ENCODE data around the gene ZNF132. TPM values are rescaled to one million over a fixed set of nuclear protein-coding genes. Genes with fewer than 3 reads are reported as not detected.
A peak's percentile ranks its signal among the peaks of the same experiment; 100 is the strongest.

ZNF132 gene
- total and polyA plus RNA-seq, 9 of the 15 experiments (the other 6 are each of a cell fraction or from before 2014, with no cell fraction given) = 0.03 to 0.42 (median 0.10) TPM; not detected in 5

DNA sequence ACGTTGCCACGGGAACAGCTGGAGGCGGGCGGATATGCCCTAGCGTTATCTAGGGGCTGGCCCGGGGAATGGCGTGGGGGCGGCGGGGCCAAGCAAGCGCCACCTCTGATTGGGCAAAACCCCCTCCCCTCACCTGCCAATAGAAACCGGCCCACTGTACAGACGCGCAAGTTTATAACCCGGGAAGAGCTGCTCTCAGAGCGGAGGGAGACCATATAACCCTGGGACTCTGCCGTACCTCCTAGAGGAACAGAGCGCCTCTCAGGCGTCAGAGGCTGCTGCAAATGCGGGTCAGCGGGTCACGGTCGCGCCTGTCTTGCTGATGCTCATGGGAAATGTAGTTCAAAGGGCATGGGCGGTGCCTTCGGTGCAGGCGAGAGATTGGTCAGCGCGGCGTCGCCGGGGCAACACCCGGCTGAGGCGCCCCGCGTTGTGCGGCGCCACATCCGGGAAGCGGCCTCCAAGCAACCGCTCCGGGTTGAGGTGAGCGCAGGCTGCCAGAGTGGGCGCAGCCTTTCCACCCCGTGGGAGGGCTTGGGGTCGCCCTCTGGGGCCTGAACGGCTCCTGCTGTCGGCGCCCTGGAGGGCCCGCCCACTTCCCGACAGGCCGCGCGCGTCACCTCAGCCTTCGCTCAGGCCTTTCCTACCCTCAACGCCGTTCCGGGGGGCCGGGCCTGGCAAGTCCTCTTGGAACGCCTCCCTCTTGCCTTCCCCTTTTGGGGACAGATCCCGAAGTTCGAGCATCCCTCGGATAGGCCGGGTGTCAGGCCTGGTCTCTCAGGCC is 36.0 kb upstream of the ZNF132 start, which contains the start of gene ZNF446 (continued):
- TF ChIP-seq, protein P1, sequence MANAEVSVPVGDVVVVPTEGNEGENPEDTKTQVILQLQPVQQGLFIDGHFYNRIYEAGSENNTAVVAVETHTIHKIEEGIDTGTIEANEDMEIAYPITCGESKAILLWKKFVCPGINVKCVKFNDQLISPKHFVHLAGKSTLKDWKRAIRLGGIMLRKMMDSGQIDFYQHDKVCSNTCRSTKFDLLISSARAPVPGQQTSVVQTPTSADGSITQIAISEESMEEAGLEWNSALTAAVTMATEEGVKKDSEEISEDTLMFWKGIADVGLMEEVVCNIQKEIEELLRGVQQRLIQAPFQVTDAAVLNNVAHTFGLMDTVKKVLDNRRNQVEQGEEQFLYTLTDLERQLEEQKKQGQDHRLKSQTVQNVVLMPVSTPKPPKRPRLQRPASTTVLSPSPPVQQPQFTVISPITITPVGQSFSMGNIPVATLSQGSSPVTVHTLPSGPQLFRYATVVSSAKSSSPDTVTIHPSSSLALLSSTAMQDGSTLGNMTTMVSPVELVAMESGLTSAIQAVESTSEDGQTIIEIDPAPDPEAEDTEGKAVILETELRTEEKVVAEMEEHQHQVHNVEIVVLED (CRISPR knock-in tag; IDR thresholded peaks at IDR 0.05) = peak; percentile 77
- TF ChIP-seq ZNF12 (CRISPR knock-in tag; IDR thresholded peaks at IDR 0.05) (peak; percentile 50; the same call in 1 of the 2 replicates), ZNF75A (CRISPR knock-in tag; IDR thresholded peaks at IDR 0.05) (no peak), ZNF175 (CRISPR knock-in tag; IDR thresholded peaks at IDR 0.05; ENCODE audit: low read depth) (no peak), JUN (IDR thresholded peaks at IDR 0.05; ENCODE audit: borderline replicate concordance, low read depth, low read length) (peak; percentile 47; the same call in 1 of the 2 replicates), JUN (CRISPR knock-in tag; IDR thresholded peaks at IDR 0.05; ENCODE audit: borderline replicate concordance) (no peak), ZBTB7A (IDR thresholded peaks at IDR 0.05; ENCODE audit: borderline replicate concordance, control insufficient read depth, low read depth, low read length) (peak; percentile 96), ZNF830 (CRISPR knock-in tag; IDR thresholded peaks at IDR 0.05) (peak; percentile 74; the same call in 1 of the 2 replicates), SRSF1 (IDR thresholded peaks at IDR 0.05; ENCODE audit: low read depth, low read length) (peak; percentile 74; the same call in 1 of the 2 replicates), CAMTA2 (CRISPR knock-in tag; conservative IDR thresholded peaks at IDR 0.05) (peak; percentile 87; the same call in 1 of the 2 replicates), ZNF282 (CRISPR knock-in tag; IDR thresholded peaks at IDR 0.05) (no peak), PHF8 (IDR thresholded peaks at IDR 0.05; ENCODE audit: borderline replicate concordance, low read length) (peak; percentile 68; the same call in 1 of the 2 replicates)
- TF ChIP-seq, protein P2, sequence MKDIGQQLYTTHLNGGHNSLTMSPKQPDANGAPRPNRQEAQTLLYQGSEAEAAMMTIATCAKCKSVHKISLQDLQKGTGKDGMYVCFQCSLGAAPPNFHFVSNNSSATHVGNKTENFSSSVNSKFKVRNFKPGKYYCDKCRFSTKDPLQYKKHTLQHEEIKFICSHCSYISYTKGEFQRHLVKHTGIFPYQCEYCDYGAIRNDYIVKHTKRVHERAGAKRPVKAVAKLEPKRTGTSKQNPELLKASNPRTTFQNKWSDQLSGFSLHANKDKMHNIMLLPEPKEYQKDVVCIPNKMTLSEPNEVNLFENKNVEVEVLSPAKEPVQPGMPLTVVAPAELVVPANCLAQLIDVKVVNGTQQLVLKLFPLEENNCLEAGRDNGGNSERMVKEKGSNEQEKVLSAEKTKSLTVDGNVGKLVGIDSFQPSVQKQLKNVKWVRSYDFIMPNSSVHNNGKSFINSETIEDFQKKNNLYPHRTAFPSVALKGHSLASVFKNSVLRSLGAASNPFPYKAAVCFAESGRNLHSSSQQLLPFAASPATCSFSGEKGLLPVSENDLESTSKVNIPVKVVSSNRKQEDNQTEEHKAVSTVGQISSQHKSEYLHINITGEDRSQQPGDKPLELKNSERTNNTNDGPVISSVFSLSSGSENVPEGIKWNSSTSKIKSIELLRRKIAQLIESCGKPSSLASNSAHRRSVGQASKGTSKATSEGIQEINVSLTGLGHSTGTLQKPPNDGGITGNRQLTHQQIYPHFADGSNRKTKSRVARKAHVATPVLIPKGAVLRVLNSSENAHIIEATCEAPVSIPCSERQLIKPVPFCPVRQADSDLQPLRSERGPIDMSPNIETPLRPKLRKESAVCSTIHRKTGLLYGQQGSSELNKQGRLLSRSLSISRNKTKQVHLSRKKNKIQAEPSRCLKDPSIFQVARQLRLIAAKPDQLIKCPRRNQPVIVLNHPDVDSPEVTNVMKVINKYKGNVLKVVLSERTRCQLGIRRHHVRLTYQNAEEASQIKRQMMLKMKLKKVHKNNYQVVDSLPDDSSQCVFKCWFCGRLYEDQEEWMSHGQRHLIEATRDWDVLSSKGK (CRISPR knock-in tag; IDR thresholded peaks at IDR 0.05) = no peak
- TF ChIP-seq, protein P3, sequence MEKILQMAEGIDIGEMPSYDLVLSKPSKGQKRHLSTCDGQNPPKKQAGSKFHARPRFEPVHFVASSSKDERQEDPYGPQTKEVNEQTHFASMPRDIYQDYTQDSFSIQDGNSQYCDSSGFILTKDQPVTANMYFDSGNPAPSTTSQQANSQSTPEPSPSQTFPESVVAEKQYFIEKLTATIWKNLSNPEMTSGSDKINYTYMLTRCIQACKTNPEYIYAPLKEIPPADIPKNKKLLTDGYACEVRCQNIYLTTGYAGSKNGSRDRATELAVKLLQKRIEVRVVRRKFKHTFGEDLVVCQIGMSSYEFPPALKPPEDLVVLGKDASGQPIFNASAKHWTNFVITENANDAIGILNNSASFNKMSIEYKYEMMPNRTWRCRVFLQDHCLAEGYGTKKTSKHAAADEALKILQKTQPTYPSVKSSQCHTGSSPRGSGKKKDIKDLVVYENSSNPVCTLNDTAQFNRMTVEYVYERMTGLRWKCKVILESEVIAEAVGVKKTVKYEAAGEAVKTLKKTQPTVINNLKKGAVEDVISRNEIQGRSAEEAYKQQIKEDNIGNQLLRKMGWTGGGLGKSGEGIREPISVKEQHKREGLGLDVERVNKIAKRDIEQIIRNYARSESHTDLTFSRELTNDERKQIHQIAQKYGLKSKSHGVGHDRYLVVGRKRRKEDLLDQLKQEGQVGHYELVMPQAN (IDR thresholded peaks at IDR 0.05; ENCODE audit: borderline replicate concordance) = peak; percentile 7; the same call in 1 of the 2 replicates
- TF ChIP-seq, protein P4, sequence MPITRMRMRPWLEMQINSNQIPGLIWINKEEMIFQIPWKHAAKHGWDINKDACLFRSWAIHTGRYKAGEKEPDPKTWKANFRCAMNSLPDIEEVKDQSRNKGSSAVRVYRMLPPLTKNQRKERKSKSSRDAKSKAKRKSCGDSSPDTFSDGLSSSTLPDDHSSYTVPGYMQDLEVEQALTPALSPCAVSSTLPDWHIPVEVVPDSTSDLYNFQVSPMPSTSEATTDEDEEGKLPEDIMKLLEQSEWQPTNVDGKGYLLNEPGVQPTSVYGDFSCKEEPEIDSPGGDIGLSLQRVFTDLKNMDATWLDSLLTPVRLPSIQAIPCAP (CRISPR knock-in tag; IDR thresholded peaks at IDR 0.05; ENCODE audit: borderline replicate concordance) = no peak
- TF ChIP-seq, protein P5, sequence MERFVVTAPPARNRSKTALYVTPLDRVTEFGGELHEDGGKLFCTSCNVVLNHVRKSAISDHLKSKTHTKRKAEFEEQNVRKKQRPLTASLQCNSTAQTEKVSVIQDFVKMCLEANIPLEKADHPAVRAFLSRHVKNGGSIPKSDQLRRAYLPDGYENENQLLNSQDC (CRISPR knock-in tag; IDR thresholded peaks at IDR 0.05) = no peak
- TF ChIP-seq, protein P6, sequence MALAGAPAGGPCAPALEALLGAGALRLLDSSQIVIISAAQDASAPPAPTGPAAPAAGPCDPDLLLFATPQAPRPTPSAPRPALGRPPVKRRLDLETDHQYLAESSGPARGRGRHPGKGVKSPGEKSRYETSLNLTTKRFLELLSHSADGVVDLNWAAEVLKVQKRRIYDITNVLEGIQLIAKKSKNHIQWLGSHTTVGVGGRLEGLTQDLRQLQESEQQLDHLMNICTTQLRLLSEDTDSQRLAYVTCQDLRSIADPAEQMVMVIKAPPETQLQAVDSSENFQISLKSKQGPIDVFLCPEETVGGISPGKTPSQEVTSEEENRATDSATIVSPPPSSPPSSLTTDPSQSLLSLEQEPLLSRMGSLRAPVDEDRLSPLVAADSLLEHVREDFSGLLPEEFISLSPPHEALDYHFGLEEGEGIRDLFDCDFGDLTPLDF (CRISPR knock-in tag; IDR thresholded peaks at IDR 0.05) = peak; percentile 94

All from K562 (cell line).